LNCAP (cell line): ENCODE measurements around the gene PTGIS.
A peak's percentile ranks its signal among the peaks of the same experiment; 100 is the strongest.

Experiments
- CTCF ChIP-seq: fragments of 450-650 bp; IDR thresholded peaks from 2 replicates; pipeline ENCODE4 v1.5.1; 2017; ENCODE audit warnings: mild to moderate bottlenecking

PTGIS gene

GRCh38 chr20:49567421-49568277 lies at the start of gene PTGIS:
Gene PTGIS, minus strand, starts transcription at chr20:49568137. Its CDS starts 21 bp downstream, at chr20:49568116.
- no peak for TF ChIP-seq CTCF

GRCh38 chr20:49616154-49617007 lies 48.4 kb upstream of the PTGIS start:
- no peak for TF ChIP-seq CTCF

GRCh38 chr20:49615401-49616153 lies 47.6 kb upstream of the PTGIS start:
- TF ChIP-seq CTCF: no peak

GRCh38 chr20:49614338-49615050 lies 46.6 kb upstream of the PTGIS start:
- no peak for TF ChIP-seq CTCF

GRCh38 chr20:49612127-49612738 lies 44.3 kb upstream of the PTGIS start:
- TF ChIP-seq CTCF: no peak

GRCh38 chr20:49610691-49611538 lies 43.0 kb upstream of the PTGIS start:
- peak; percentile 99 for TF ChIP-seq CTCF
